C4-2B (cell line): ENCODE data around the gene TNNT3.

ENCODE experiments used
- ZFX ChIP-seq: fragments of 450-650 bp; IDR thresholded peaks from 2 replicates; pipeline ENCODE4 v1.6.1; 2017
- TF ChIP-seq, protein P1 (sequence below): fragments of 450-650 bp; conservative IDR thresholded peaks from 2 replicates; pipeline ENCODE4 v1.5.1; 2017; ENCODE audit warnings: mild to moderate bottlenecking

DNA sequence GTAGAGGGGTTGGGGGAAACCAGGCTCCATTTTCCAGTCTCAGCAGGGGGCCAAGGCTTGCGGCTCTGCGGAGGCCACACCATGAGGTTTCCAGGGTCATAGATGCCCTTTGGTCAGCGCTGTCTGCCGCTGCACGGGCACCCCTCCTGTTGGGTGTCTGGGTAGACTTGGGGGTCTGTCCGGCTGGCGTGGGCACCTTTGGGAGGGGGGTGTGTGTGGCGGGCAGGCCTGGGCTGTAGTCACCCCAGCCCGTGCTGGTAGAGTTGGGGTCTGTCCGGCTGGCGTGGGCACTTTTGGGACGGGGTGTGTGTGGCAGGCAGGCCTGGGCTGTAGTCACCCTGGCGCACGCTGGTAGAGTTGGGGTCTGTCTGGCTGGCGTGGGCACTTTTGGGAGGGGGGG, 48.0 kb upstream of the TNNT3 start:
- TF ChIP-seq, protein P1, sequence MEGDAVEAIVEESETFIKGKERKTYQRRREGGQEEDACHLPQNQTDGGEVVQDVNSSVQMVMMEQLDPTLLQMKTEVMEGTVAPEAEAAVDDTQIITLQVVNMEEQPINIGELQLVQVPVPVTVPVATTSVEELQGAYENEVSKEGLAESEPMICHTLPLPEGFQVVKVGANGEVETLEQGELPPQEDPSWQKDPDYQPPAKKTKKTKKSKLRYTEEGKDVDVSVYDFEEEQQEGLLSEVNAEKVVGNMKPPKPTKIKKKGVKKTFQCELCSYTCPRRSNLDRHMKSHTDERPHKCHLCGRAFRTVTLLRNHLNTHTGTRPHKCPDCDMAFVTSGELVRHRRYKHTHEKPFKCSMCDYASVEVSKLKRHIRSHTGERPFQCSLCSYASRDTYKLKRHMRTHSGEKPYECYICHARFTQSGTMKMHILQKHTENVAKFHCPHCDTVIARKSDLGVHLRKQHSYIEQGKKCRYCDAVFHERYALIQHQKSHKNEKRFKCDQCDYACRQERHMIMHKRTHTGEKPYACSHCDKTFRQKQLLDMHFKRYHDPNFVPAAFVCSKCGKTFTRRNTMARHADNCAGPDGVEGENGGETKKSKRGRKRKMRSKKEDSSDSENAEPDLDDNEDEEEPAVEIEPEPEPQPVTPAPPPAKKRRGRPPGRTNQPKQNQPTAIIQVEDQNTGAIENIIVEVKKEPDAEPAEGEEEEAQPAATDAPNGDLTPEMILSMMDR, result no peak
- TF ChIP-seq ZFX, result no peak
